Endodermal cell (in vitro differentiated cells): ENCODE measurements around the gene RGS7. TPM values are rescaled to one million over a fixed set of nuclear protein-coding genes. Genes with fewer than 3 reads are reported as not detected.
"Not testable (repeated sequence)": the region's sequence is repeated elsewhere in the genome, so short reads cannot be mapped to it uniquely, and the experiment has no call there.

Source experiments
- DNase-seq: peaks from one replicate; pipeline ENCODE4 v3.0.0-alpha.2; 2017
- H3K27ac ChIP-seq: 2 replicates; pipeline ENCODE4 v1.5.1; 2013; ENCODE audit warnings: mild to moderate bottlenecking, low read depth, low read length, moderate library complexity
- H3K27me3 ChIP-seq: 2 replicates; pipeline ENCODE4 v1.6.1; 2013; ENCODE audit warnings: mild to moderate bottlenecking, low read length, moderate library complexity; ENCODE audit not compliant: insufficient read depth, control insufficient read depth, poor library complexity, severe bottlenecking
- H3K36me3 ChIP-seq: 2 replicates; pipeline ENCODE4 v1.7.0; 2013; ENCODE audit warnings: mild to moderate bottlenecking, low read length, moderate library complexity; ENCODE audit not compliant: control insufficient read depth, insufficient read depth
- H3K4me1 ChIP-seq: one replicate; pipeline ENCODE4 v1.7.0; 2013; ENCODE audit warnings: low read length; ENCODE audit not compliant: control insufficient read depth, insufficient read depth
- H3K4me3 ChIP-seq: 2 replicates; pipeline ENCODE4 v1.5.1; 2013; ENCODE audit warnings: mild to moderate bottlenecking, low read length, moderate library complexity
- H3K9ac ChIP-seq: 2 replicates; pipeline ENCODE4 v1.6.1; 2013; ENCODE audit warnings: mild to moderate bottlenecking, low read length, moderate library complexity; ENCODE audit not compliant: poor library complexity, severe bottlenecking; ENCODE audit errors: extremely low read depth
- H3K9me3 ChIP-seq: 2 replicates; pipeline ENCODE4 v1.6.1; 2013; ENCODE audit warnings: mild to moderate bottlenecking, low read length, moderate library complexity; ENCODE audit not compliant: control insufficient read depth
- H3K27ac Mint-ChIP-seq: 2 replicates; pipeline ENCODE4 v1.8.0; 2020; ENCODE audit warnings: mixed read lengths
- H3K27me3 Mint-ChIP-seq: 2 replicates; pipeline ENCODE4 v1.8.0; 2021; ENCODE audit warnings: mild to moderate bottlenecking, mixed read lengths; ENCODE audit not compliant: insufficient read depth
- H3K36me3 Mint-ChIP-seq: 2 replicates; pipeline ENCODE4 v1.8.0; 2020; ENCODE audit warnings: low read depth, mixed read lengths
- H3K4me1 Mint-ChIP-seq: 2 replicates; pipeline ENCODE4 v1.8.0; 2020; ENCODE audit warnings: mixed read lengths
- H3K4me3 Mint-ChIP-seq: 2 replicates; pipeline ENCODE4 v1.8.0; 2020; ENCODE audit warnings: mild to moderate bottlenecking, moderate library complexity, mixed read lengths
- H3K9me3 Mint-ChIP-seq: 2 replicates; pipeline ENCODE4 v1.8.0; 2020; ENCODE audit warnings: mild to moderate bottlenecking, mixed read lengths
- WGBS, 2 experiments: methylation state at CpG; one replicate each; pipeline versions ENCODE4 v1.1.5 to v1.1.7; 2013; ENCODE audit warnings: missing lambda C conversion rate in 2 of 2, mixed read lengths in 1 of 2; ENCODE audit not compliant: insufficient coverage in 1 of 2, insufficient read length in 1 of 2; 5-methylcytosine and 5-hydroxymethylcytosine counted together
- total RNA-seq, 2 donors: library from RNA; stranded (reverse); fragmentation: NEBNext Ultra II Directional in 1 of 2; extraction: Animal tissue kit (Norgen Biotek cat#: 25700) in 1 of 2; gene quantifications; 2 replicates in 1 of 2; 3 replicates in 1 of 2; pipeline ENCODE4 v1.2.1, GENCODE V29; 2021
- TF ChIP-seq, protein P1 (sequence below): fragments of 200-600 bp; sonication (generic); conservative IDR thresholded peaks from 2 replicates; pipeline ENCODE4 v1.5.0; 2021; ENCODE audit warnings: antibody characterized with exemption, mild to moderate bottlenecking

Gene RGS7
- total RNA-seq, 2 donors from 2014 or later, result 1.0 to 1.1 TPM

DNA sequence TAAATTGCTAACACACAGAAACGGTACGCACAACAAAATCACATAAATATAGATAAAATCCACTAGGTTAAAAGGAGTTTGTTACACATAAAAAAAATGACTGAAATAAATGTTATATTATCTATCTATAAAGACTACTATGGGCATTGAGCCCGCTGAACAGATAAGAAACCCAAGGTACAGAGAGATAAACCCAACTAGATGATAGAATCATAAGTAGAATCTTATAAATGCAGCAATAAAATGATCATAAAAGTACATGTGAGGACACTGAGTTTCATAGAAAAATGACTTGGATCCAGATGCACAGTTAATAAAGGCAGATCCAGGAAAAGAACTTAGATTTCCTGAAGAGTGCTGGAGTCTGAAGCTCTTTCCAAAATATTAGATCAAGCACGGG is 128.7 kb downstream of the RGS7 start:
- Histone ChIP-seq H3K4me1 (no peaks in the 10 kb centered on the region), H3K27ac (no peak overlapping the region), H3K9ac (no peak overlapping the region), H3K4me3 (no peak overlapping the region), H3K36me3 (no peaks in the 10 kb centered on the region), H3K9me3 (no peaks in the 10 kb centered on the region), H3K27me3 (no peaks in the 10 kb centered on the region)
- Mint-ChIP-seq H3K27me3 (no peaks in the 10 kb centered on the region), H3K9me3 (peaks cover 1% of the 10 kb centered on the region), H3K4me3 (no peak overlapping the region), H3K4me1 (no peaks in the 10 kb centered on the region), H3K27ac (no peak overlapping the region), H3K36me3 (no peaks in the 10 kb centered on the region)
- 89 to 100% methylated on average over 1 to 4 of the region's 4 CpGs for WGBS, 2 experiments
- DNase-seq, result no peak
- TF ChIP-seq, protein P1, sequence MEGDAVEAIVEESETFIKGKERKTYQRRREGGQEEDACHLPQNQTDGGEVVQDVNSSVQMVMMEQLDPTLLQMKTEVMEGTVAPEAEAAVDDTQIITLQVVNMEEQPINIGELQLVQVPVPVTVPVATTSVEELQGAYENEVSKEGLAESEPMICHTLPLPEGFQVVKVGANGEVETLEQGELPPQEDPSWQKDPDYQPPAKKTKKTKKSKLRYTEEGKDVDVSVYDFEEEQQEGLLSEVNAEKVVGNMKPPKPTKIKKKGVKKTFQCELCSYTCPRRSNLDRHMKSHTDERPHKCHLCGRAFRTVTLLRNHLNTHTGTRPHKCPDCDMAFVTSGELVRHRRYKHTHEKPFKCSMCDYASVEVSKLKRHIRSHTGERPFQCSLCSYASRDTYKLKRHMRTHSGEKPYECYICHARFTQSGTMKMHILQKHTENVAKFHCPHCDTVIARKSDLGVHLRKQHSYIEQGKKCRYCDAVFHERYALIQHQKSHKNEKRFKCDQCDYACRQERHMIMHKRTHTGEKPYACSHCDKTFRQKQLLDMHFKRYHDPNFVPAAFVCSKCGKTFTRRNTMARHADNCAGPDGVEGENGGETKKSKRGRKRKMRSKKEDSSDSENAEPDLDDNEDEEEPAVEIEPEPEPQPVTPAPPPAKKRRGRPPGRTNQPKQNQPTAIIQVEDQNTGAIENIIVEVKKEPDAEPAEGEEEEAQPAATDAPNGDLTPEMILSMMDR, result no peak

DNA sequence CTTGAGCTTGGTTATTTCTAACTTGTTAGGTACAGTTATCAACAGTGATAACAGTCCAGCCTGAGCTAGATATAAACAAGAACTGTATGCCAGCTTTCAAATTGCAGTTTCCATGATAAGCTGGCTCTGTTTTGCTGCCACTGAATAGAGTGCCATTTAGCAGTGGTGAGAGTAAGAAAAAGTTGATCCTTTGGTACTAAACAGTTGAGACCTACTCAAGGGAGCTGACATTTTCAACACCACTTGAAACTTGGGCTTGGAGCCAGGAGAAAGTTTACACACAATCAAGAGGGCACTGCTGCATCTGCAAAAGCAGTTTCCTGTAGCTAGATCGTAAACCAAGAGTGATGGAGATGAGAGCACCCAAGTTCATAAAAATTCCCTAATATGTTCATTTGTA is 131.3 kb downstream of the RGS7 start:
- no peaks in the 10 kb centered on the region for H3K4me1 Mint-ChIP-seq
- H3K27me3 Mint-ChIP-seq, result no peaks in the 10 kb centered on the region
- H3K27ac Mint-ChIP-seq, result no peak overlapping the region
- TF ChIP-seq, protein P1, result no peak
- H3K4me3 Mint-ChIP-seq, result no peak overlapping the region
- Histone ChIP-seq H3K27me3 (no peaks in the 10 kb centered on the region), H3K36me3 (no peaks in the 10 kb centered on the region), H3K9me3 (no peaks in the 10 kb centered on the region), H3K4me3 (no peak overlapping the region), H3K4me1 (no peaks in the 10 kb centered on the region), H3K9ac (no peak overlapping the region), H3K27ac (no peak overlapping the region)
- 29 to 50% methylated on average over 1 of the region's 1 CpG for WGBS, 2 experiments
- H3K9me3 Mint-ChIP-seq, result peaks cover 8% of the 10 kb centered on the region
- H3K36me3 Mint-ChIP-seq, result no peaks in the 10 kb centered on the region
- no peak for DNase-seq

DNA sequence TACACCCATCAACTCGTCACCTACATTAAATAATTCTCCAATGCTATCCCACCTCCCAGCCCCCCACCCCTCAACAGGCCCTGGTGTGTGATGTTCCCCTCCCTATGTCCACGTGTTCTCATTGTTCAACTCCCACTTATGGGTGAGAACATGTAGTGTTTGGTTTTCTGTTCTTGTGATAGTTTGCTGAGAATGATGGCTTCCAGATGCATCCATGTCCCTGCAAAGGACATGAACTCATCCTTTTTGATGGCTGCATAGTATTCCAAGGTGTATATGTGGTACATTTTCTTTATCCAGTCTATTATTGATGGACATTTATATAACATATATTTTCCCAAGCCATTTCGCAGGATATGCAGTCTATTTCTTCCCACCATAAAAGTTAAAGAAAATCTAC is 132.8 kb downstream of the RGS7 start:
- H3K4me3 ChIP-seq, H3K4me1 ChIP-seq, H3K27ac ChIP-seq, H3K9me3 Mint-ChIP-seq, H3K27me3 ChIP-seq, H3K9ac ChIP-seq, H3K9me3 ChIP-seq, H3K36me3 Mint-ChIP-seq, H3K36me3 ChIP-seq, H3K27me3 Mint-ChIP-seq, H3K4me3 Mint-ChIP-seq, H3K27ac Mint-ChIP-seq, DNase-seq: not testable (repeated sequence)
- peaks cover 11% of the 10 kb centered on the region for H3K4me1 Mint-ChIP-seq
- WGBS, 2 experiments, result 91% methylated on average over 2 of the region's 3 CpGs; no CpG with 5 or more reads in 1 of the 2 experiments

DNA sequence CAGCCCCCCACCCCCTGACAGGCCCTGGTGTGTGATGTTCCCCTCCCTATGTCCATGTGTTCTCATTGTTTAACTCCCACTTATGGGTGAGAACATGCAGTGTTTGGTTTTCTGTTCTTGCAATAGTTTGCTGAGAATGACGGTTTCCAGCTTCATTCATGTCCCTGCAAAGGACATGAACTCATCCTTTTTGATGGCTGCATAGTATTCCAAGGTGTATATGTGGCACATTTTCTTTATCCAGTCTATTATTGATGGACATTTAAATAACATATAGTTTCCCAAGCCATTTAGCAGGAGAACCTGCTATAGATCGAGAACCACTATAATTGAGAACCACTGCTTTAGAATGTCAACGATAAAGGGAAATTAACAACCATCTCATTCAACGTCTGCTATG is 134.2 kb downstream of the RGS7 start:
- not testable (repeated sequence) for H3K9me3 Mint-ChIP-seq, H3K9ac ChIP-seq, H3K27me3 Mint-ChIP-seq, H3K36me3 ChIP-seq, H3K9me3 ChIP-seq, H3K27ac Mint-ChIP-seq, H3K4me1 ChIP-seq, H3K27ac ChIP-seq, H3K4me3 ChIP-seq, H3K27me3 ChIP-seq, H3K36me3 Mint-ChIP-seq, DNase-seq, H3K4me3 Mint-ChIP-seq
- 92 to 93% methylated on average over 4 of the region's 4 CpGs for whole genome bisulfite sequencing, 2 experiments
- H3K4me1 Mint-ChIP-seq, result peaks cover 12% of the 10 kb centered on the region
